ENCODE data around the gene TAF15. TPM values are rescaled to one million over a fixed set of nuclear protein-coding genes. Genes with fewer than 3 reads are reported as not detected.

The TAF15 gene
- total and polyA plus RNA-seq, 4 donors, result 88.5 to 138 (median 114) TPM

DNA sequence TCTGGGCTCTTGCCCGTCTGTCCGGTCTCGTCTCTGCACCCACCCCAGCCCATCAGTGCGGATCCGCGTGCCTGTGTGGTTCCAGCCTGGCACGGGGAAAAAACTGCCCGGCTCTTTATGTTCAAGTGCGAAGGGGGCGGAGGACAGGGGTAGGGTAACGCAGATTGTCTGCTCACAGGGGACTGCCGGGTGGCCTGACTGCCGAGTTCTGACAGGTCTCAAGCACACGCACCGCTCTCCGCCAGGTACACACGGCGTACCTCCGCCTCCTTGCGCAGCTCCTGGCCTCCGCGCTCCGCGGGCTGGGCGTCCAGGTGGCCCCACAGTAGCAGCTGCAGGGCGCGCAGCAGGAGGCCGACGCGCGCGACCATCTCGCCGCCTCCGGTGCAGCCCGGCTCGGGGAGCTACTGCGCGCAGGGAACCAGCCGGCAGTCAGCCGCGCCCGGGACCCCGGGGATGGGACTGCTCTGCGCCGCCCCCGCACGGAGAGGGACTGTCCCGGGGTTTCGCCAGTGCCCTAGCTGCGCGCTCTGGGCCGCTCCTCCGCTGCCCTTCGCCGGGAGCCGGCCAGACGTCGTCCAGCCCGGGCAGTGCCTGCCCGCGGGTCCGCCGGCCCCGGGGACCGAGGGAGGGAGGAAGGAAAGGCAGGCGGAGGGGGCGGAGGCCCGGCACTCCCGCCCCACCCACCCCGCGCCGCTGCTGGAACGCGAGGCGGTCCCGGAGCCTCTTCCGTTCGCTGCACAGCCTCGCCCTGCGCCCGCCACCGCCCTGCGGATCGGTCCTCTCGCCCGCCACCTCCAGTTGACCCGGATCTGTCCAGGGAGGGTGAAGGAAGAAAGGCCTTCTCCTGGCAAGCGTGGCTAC is 14.0 kb upstream of the TAF15 start, which contains the start of gene MMP28:
TSS of gene MMP28 (minus strand) at position 635 of the 864 bp plus-strand sequence. CDS start at position 371, 264 bp downstream.
- Histone ChIP-seq H3K27ac (ENCODE audit: low read depth in 1 of 2, low read length in 1 of 2) (peak within 1 kb of the TSS in 1 of 2 donors; percentile 86), H3K27me3 (ENCODE audit: control insufficient read depth in 3 of 3, insufficient read depth in 3 of 3, low read length in 2 of 3) (peaks cover 0 to 58% (median 57%) of the 10 kb centered on the region in 3 donors), H3K36me3 (ENCODE audit: control insufficient read depth in 4 of 4, insufficient read depth in 4 of 4, low read length in 4 of 4) (no peaks in the 10 kb centered on the region), H3K4me3 (peak within 1 kb of the TSS; percentile 65), H3K9ac (ENCODE audit: insufficient read depth in 1 of 2, low read length in 2 of 2) (no peak within 1 kb of the TSS), H3K9me3 (ENCODE audit: control insufficient read depth in 4 of 4, insufficient read depth in 3 of 4, low read length in 3 of 4) (no peaks in the 10 kb centered on the region), H3K4me1 (ENCODE audit: control insufficient read depth in 5 of 5, insufficient read depth in 5 of 5, low read length in 5 of 5) (peaks cover 0 to 13% (median 5%) of the 10 kb centered on the region in 5 donors)
- no peak for TF ChIP-seq CTCF (IDR thresholded peaks at IDR 0.05; ENCODE audit: control extremely low read depth, extremely low read depth)
- DNase-seq, result peak in 1 of 3 donors; percentile 37
- WGBS, 2 donors, result 0 to 1% methylated on average over 60 to 89 of the region's 89 CpGs
- ATAC-seq (ENCODE audit: insufficient read depth, low FRiP score), result peak; percentile 77

DNA sequence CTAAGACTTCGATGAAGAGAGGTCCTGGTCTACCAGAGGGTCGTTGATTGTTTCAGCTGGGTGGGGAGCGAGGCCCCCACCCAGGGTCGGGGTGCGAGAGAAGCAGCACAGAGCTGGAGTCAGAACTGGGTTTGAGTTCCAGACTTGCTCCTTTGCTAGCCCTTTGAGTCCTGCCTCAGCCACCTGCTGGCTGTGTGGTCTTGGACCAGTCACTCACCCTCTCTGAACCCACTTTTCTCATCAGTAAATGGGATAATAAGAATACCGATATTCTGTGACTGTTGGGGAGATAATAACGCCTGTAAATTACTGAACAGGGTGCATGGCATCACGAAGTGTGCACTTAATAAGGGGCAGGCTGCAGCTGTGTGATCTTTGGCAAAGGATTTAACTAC is 13.4 kb upstream of the TAF15 start:
- H3K36me3 ChIP-seq (ENCODE audit: control insufficient read depth in 4 of 4, insufficient read depth in 4 of 4, low read length in 4 of 4), result no peaks in the 10 kb centered on the region
- 37 to 40% methylated on average over 8 of the region's 8 CpGs for WGBS, 2 donors
- no peak for TF ChIP-seq CTCF (IDR thresholded peaks at IDR 0.05; ENCODE audit: control extremely low read depth, extremely low read depth)
- DNase-seq, result no peak
- H3K27me3 ChIP-seq (ENCODE audit: control insufficient read depth in 3 of 3, insufficient read depth in 3 of 3, low read length in 2 of 3), result peaks cover 0 to 58% (median 57%) of the 10 kb centered on the region in 3 donors
- no peak overlapping the region for H3K4me3 ChIP-seq
- H3K4me1 ChIP-seq (ENCODE audit: control insufficient read depth in 5 of 5, insufficient read depth in 5 of 5, low read length in 5 of 5), result peaks cover 0 to 13% (median 5%) of the 10 kb centered on the region in 5 donors
- peak overlapping the region in 1 of 2 donors; percentile 86 for H3K27ac ChIP-seq (ENCODE audit: low read depth in 1 of 2, low read length in 1 of 2)
- no peak overlapping the region for H3K9ac ChIP-seq (ENCODE audit: insufficient read depth in 1 of 2, low read length in 2 of 2)
- ATAC-seq (ENCODE audit: insufficient read depth, low FRiP score), result no peak
- H3K9me3 ChIP-seq (ENCODE audit: control insufficient read depth in 4 of 4, insufficient read depth in 3 of 4, low read length in 3 of 4), result no peaks in the 10 kb centered on the region

DNA sequence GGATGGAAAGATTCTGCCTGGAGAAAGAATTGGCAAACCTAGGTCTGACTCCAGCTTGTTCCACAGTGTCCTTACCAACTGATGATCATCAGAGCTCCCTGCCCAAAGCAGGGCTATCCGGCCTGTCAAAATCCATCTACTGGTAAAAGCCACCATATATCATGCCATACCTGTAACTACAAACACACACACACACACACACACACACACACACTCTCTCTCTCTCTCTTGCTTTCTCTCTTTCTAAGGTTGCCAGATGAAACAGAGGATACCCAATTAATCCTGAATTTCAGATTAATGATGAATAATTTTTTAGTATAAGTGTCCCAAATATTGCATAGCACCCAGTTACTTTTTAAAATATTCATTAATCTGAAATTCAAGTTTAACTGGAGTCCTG is 12.3 kb upstream of the TAF15 start:
- peaks cover 0 to 17% (median 5%) of the 10 kb centered on the region in 5 donors for H3K4me1 ChIP-seq (ENCODE audit: control insufficient read depth in 5 of 5, insufficient read depth in 5 of 5, low read length in 5 of 5)
- H3K27ac ChIP-seq (ENCODE audit: low read depth in 1 of 2, low read length in 1 of 2), result no peak overlapping the region
- no peak for TF ChIP-seq CTCF (IDR thresholded peaks at IDR 0.05; ENCODE audit: control extremely low read depth, extremely low read depth)
- no peak overlapping the region for H3K4me3 ChIP-seq
- H3K36me3 ChIP-seq (ENCODE audit: control insufficient read depth in 4 of 4, insufficient read depth in 4 of 4, low read length in 4 of 4), result no peaks in the 10 kb centered on the region
- DNase-seq (no peak), ATAC-seq (ENCODE audit: insufficient read depth, low FRiP score) (no peak)
- H3K27me3 ChIP-seq (ENCODE audit: control insufficient read depth in 3 of 3, insufficient read depth in 3 of 3, low read length in 2 of 3), result peaks cover 0 to 57% (median 50%) of the 10 kb centered on the region in 3 donors
- H3K9me3 ChIP-seq (ENCODE audit: control insufficient read depth in 4 of 4, insufficient read depth in 3 of 4, low read length in 3 of 4), result no peaks in the 10 kb centered on the region
- H3K9ac ChIP-seq (ENCODE audit: insufficient read depth in 1 of 2, low read length in 2 of 2), result no peak overlapping the region
- 88 to 97% methylated on average over 1 of the region's 1 CpG for WGBS, 2 donors
